CD4-positive, CD25-positive, alpha-beta regulatory T cell (primary cell): ENCODE results near the gene TMPRSS4. TPM values are rescaled to one million over a fixed set of nuclear protein-coding genes. Genes with fewer than 3 reads are reported as not detected.
A peak's percentile ranks its signal among the peaks of the same experiment; 100 is the strongest.

Experiments
- ATAC-seq, 2 donors: fragments of 150-1000 bp; cut with Tn5 transposase; one replicate each; pipeline ENCODE4 v1.10.0; 2021; ENCODE audit warnings: low read depth in 2 of 2, moderate number of reproducible peaks in 2 of 2, moderate library complexity in 1 of 2
- DNase-seq, 3 donors: peaks; one replicate each; pipeline versions ENCODE4 v3.0.0 to v3.0.0-alpha.2; 2012 to 2022; ENCODE audit warnings: mixed read lengths in 1 of 3
- H3K27ac ChIP-seq: one replicate; pipeline ENCODE4 v1.7.0; 2013; ENCODE audit warnings: mild to moderate bottlenecking, low read length; ENCODE audit not compliant: insufficient read depth, poor library complexity, severe bottlenecking
- H3K27me3 ChIP-seq: one replicate; pipeline ENCODE4 v1.7.0; 2013; ENCODE audit warnings: low read length; ENCODE audit not compliant: control insufficient read depth, insufficient read depth
- H3K36me3 ChIP-seq: one replicate; pipeline ENCODE4 v1.7.0; 2013; ENCODE audit warnings: mild to moderate bottlenecking, low read length, moderate library complexity; ENCODE audit not compliant: control insufficient read depth, insufficient read depth
- H3K4me1 ChIP-seq: 2 replicates; pipeline ENCODE4 v1.7.0; 2013; ENCODE audit warnings: mild to moderate bottlenecking, low read length; ENCODE audit not compliant: insufficient read depth, control insufficient read depth, poor library complexity, severe bottlenecking
- H3K4me3 ChIP-seq: one replicate; pipeline ENCODE4 v1.7.0; 2013; ENCODE audit warnings: low read depth, mild to moderate bottlenecking, low read length, moderate library complexity
- H3K9me3 ChIP-seq, 2 experiments: 1 replicate in 1 of 2; 2 replicates in 1 of 2; pipeline ENCODE4 v1.7.0; 2013; ENCODE audit warnings: low read length in 2 of 2, mild to moderate bottlenecking in 1 of 2, moderate library complexity in 1 of 2; ENCODE audit not compliant: control insufficient read depth in 2 of 2
- H3K27ac Mint-ChIP-seq, 3 donors: one replicate each; pipeline ENCODE4 v1.8.0; 2020 to 2022; ENCODE audit warnings: mild to moderate bottlenecking in 3 of 3, mixed read lengths in 3 of 3, moderate library complexity in 2 of 3
- H3K27me3 Mint-ChIP-seq: one replicate; pipeline ENCODE4 v1.8.0; 2022; ENCODE audit warnings: mild to moderate bottlenecking, mixed read lengths
- H3K36me3 Mint-ChIP-seq: one replicate; pipeline ENCODE4 v1.8.0; 2020; ENCODE audit warnings: mixed read lengths
- H3K4me1 Mint-ChIP-seq, 4 donors: one replicate each; pipeline ENCODE4 v1.8.0; 2020 to 2022; ENCODE audit warnings: mixed read lengths in 4 of 4, mild to moderate bottlenecking in 1 of 4
- H3K4me3 Mint-ChIP-seq, 4 donors: one replicate each; pipeline ENCODE4 v1.8.0; 2020 to 2022; ENCODE audit warnings: mild to moderate bottlenecking in 4 of 4, mixed read lengths in 4 of 4, moderate library complexity in 3 of 4
- H3K9me3 Mint-ChIP-seq, 7 donors: one replicate each; pipeline ENCODE4 v1.8.0; 2020 to 2022; ENCODE audit warnings: mixed read lengths in 7 of 7, mild to moderate bottlenecking in 3 of 7, moderate library complexity in 2 of 7
- polyA plus RNA-seq, 4 donors: library from polyadenylated mRNA; unstranded; fragments of 300-500 nt; fragmentation: Illumina TruSeq; gene quantifications; one replicate each; pipeline ENCODE4 v1.2.3, GENCODE V29; 2021
- total RNA-seq: library from RNA; stranded (reverse); gene quantifications from one replicate; pipeline ENCODE4 v1.2.3, GENCODE V29; 2022

TMPRSS4 gene
- total and polyA plus RNA-seq, 5 donors from 2014 or later, result not detected

DNA sequence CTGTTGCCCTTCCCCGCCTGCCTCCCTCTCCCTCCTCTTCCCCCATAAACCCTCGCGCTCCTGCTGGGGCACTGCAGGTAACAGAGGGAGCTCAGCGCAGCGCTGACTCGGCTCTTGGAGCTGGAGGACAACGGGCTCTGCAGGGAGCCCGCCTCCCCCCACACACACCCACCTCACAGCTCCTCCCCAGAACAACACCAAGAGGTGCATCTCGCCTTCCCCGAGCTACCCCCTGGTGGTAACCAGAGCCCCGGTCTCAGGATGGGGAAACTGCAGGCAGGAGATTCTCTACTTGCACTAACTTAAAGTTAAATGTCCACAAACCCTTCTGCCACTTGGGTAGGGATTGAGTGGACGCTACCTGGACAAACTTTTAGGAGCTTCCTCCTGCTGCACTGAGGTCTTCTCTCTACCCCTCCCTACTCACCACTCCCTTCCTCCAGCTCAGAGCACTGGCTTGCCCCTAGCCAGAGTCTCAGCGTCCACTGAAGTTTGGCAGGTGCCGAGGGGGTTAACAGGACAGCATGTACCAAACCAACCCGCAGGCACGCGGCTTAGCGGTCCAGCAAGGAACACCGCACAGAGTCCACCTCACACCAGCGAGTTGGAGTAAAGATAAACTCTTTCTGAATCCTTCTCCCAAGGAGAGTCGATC, 79.8 kb downstream of the TMPRSS4 start:
- DNase-seq (peak in 2 of 3 donors; percentile 9 to 18), ATAC-seq (no peak)
- no peaks in the 10 kb centered on the region for H3K36me3 ChIP-seq
- H3K36me3 Mint-ChIP-seq, result no peaks in the 10 kb centered on the region
- H3K4me1 ChIP-seq, result peaks cover 12% of the 10 kb centered on the region
- H3K4me3 ChIP-seq, result no peak overlapping the region
- H3K9me3 ChIP-seq, result no peaks in the 10 kb centered on the region
- no peaks in the 10 kb centered on the region for H3K9me3 Mint-ChIP-seq
- no peak overlapping the region for H3K4me3 Mint-ChIP-seq
- H3K27ac ChIP-seq, result no peak overlapping the region
- H3K27ac Mint-ChIP-seq, result peak overlapping the region in 1 of 3 donors; percentile 56
- peaks cover 35% of the 10 kb centered on the region for H3K27me3 ChIP-seq
- H3K27me3 Mint-ChIP-seq, result peaks cover 80% of the 10 kb centered on the region
- peaks cover 0 to 15% (median 6%) of the 10 kb centered on the region in 4 donors for H3K4me1 Mint-ChIP-seq

GRCh38 chr11:118157186-118157895, 80.5 kb downstream of the TMPRSS4 start:
- Mint-ChIP-seq H3K36me3 (no peaks in the 10 kb centered on the region), H3K4me3 (no peak overlapping the region), H3K27me3 (peaks cover 73% of the 10 kb centered on the region), H3K4me1 (peaks cover 0 to 14% (median 6%) of the 10 kb centered on the region in 4 donors), H3K9me3 (no peaks in the 10 kb centered on the region), H3K27ac (peak overlapping the region in 1 of 3 donors; percentile 56)
- no peaks in the 10 kb centered on the region for H3K9me3 ChIP-seq
- no peaks in the 10 kb centered on the region for H3K36me3 ChIP-seq
- no peak overlapping the region for H3K4me3 ChIP-seq
- H3K27me3 ChIP-seq, result peaks cover 33% of the 10 kb centered on the region
- DNase-seq (no peak), ATAC-seq (no peak)
- H3K4me1 ChIP-seq, result peaks cover 9% of the 10 kb centered on the region
- H3K27ac ChIP-seq, result no peak overlapping the region

DNA sequence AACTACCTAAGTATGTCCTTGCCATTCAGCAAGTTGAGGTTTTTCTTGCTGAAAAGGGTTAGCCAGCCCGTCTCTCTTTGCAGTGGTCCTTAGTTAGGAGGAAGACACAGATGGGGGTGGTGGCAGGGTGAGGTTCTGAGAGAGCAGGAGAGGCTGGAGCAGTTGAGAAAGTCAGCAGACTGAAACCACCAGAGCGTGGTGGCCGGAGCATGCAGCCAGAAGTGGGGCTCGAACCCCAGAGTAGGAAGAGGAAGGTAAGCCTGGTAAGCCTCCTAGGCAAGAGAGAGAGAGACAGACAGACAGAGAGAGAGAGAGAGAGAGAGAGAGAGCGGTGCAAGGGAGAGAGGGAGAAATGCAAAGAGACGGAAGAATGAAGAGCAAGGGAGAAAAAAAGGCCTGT, 84.9 kb downstream of the TMPRSS4 start:
- Mint-ChIP-seq H3K9me3 (no peaks in the 10 kb centered on the region), H3K4me1 (peaks cover 0 to 4% (median under 1%) of the 10 kb centered on the region in 4 donors), H3K4me3 (no peak overlapping the region), H3K27me3 (peaks cover 51% of the 10 kb centered on the region), H3K27ac (no peak overlapping the region), H3K36me3 (no peaks in the 10 kb centered on the region)
- no peaks in the 10 kb centered on the region for H3K36me3 ChIP-seq
- no peak overlapping the region for H3K4me3 ChIP-seq
- no peak overlapping the region for H3K27ac ChIP-seq
- H3K27me3 ChIP-seq, result peaks cover 15% of the 10 kb centered on the region
- no peaks in the 10 kb centered on the region for H3K9me3 ChIP-seq
- no peak for ATAC-seq
- DNase-seq, result no peak
- H3K4me1 ChIP-seq, result no peaks in the 10 kb centered on the region

- ATAC-seq (no peak), DNase-seq (no peak)
- no peak overlapping the region for H3K4me3 Mint-ChIP-seq
- Histone ChIP-seq H3K4me3 (no peak overlapping the region), H3K9me3 (no peaks in the 10 kb centered on the region), H3K4me1 (no peaks in the 10 kb centered on the region), H3K36me3 (no peaks in the 10 kb centered on the region), H3K27me3 (peaks cover 11% of the 10 kb centered on the region), H3K27ac (no peak overlapping the region)
- peaks cover 48% of the 10 kb centered on the region for H3K27me3 Mint-ChIP-seq
- H3K27ac Mint-ChIP-seq, result no peak overlapping the region
- no peaks in the 10 kb centered on the region for H3K4me1 Mint-ChIP-seq
- no peaks in the 10 kb centered on the region for H3K36me3 Mint-ChIP-seq
- no peaks in the 10 kb centered on the region for H3K9me3 Mint-ChIP-seq
These were observed 86.0 kb downstream of the TMPRSS4 start for GRCh38 chr11:118162846-118163245.

DNA sequence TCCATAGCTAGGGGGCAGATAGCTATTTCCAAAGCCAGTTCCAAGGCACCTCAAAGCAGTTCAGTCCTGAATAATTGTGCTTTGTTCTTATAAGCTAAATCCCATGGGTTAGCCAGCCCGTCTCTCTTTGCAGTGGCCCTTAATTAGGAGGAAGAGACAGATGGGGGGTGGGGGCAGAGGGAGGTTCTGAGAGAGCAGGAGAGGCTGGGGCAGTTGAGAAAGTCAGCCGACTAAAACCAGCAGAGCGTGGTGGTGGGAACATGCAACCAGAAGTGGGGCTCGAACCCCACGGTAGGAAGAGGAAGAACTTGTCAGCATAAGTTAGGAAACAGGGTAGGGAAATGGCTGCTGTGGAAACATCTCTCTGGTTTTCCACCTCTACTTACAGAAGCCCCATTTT, 86.6 kb downstream of the TMPRSS4 start:
- no peak for ATAC-seq
- Mint-ChIP-seq H3K4me1 (no peaks in the 10 kb centered on the region), H3K36me3 (no peaks in the 10 kb centered on the region), H3K4me3 (no peak overlapping the region), H3K27ac (peak overlapping the region in 1 of 3 donors; percentile 43), H3K27me3 (peaks cover 42% of the 10 kb centered on the region), H3K9me3 (no peaks in the 10 kb centered on the region)
- Histone ChIP-seq H3K9me3 (no peaks in the 10 kb centered on the region), H3K36me3 (no peaks in the 10 kb centered on the region), H3K27ac (no peak overlapping the region), H3K27me3 (peaks cover 11% of the 10 kb centered on the region), H3K4me1 (no peaks in the 10 kb centered on the region), H3K4me3 (no peak overlapping the region)
- DNase-seq, result no peak

DNA sequence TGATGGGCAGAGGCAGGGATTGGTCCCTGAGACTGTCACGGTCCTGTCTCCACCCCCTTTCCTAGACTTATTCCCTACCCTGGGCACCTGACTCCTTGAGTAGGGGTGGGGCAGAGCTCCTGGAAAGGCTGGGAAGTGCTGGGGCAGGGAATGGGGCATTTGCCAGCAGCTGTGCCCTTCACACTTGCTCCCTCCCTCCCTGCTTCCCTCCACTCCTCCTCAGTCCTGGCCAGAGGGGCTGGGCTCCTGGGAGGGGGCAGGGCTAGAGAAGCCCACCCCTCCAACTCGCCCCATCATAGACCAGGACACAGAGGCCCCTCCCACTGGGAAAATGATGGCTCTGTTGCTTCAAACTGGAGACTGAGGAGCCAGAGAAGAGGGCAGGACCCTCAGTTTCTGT, 88.0 kb downstream of the TMPRSS4 start:
- Mint-ChIP-seq H3K4me1 (no peaks in the 10 kb centered on the region), H3K27ac (no peak overlapping the region), H3K36me3 (no peaks in the 10 kb centered on the region), H3K27me3 (peaks cover 30% of the 10 kb centered on the region), H3K9me3 (no peaks in the 10 kb centered on the region), H3K4me3 (no peak overlapping the region)
- peaks cover 8% of the 10 kb centered on the region for H3K27me3 ChIP-seq
- no peak overlapping the region for H3K4me3 ChIP-seq
- no peak overlapping the region for H3K27ac ChIP-seq
- H3K4me1 ChIP-seq, result no peaks in the 10 kb centered on the region
- no peak for ATAC-seq
- no peaks in the 10 kb centered on the region for H3K36me3 ChIP-seq
- no peaks in the 10 kb centered on the region for H3K9me3 ChIP-seq
- DNase-seq, result no peak

- ATAC-seq (no peak), DNase-seq (no peak)
- Histone ChIP-seq H3K4me3 (no peak overlapping the region), H3K36me3 (no peaks in the 10 kb centered on the region), H3K27ac (no peak overlapping the region), H3K4me1 (peaks cover 3% of the 10 kb centered on the region), H3K9me3 (no peaks in the 10 kb centered on the region), H3K27me3 (peaks cover 8% of the 10 kb centered on the region)
- H3K36me3 Mint-ChIP-seq, result no peaks in the 10 kb centered on the region
- no peak overlapping the region for H3K27ac Mint-ChIP-seq
- peaks cover 0 to 2% (median 0%) of the 10 kb centered on the region in 4 donors for H3K4me1 Mint-ChIP-seq
- H3K4me3 Mint-ChIP-seq, result no peak overlapping the region
- no peaks in the 10 kb centered on the region for H3K9me3 Mint-ChIP-seq
- peaks cover 20% of the 10 kb centered on the region for H3K27me3 Mint-ChIP-seq
These were observed 89.8 kb downstream of the TMPRSS4 start for GRCh38 chr11:118166641-118167040.

GRCh38 chr11:118167253-118167652, 90.4 kb downstream of the TMPRSS4 start:
- H3K4me1 Mint-ChIP-seq, result peaks cover 0 to 6% (median 0%) of the 10 kb centered on the region in 4 donors
- no peaks in the 10 kb centered on the region for H3K9me3 Mint-ChIP-seq
- H3K9me3 ChIP-seq, result no peaks in the 10 kb centered on the region
- no peak overlapping the region for H3K27ac ChIP-seq
- peaks cover 8% of the 10 kb centered on the region for H3K27me3 ChIP-seq
- DNase-seq, result no peak
- ATAC-seq, result no peak
- H3K27me3 Mint-ChIP-seq, result peaks cover 21% of the 10 kb centered on the region
- no peak overlapping the region for H3K27ac Mint-ChIP-seq
- no peaks in the 10 kb centered on the region for H3K36me3 Mint-ChIP-seq
- no peak overlapping the region for H3K4me3 Mint-ChIP-seq
- no peaks in the 10 kb centered on the region for H3K36me3 ChIP-seq
- H3K4me1 ChIP-seq, result peaks cover 5% of the 10 kb centered on the region
- H3K4me3 ChIP-seq, result no peak overlapping the region
